Putamen (tissue), 1 donor: ENCODE data around the gene DNAAF5.
A peak's percentile ranks its signal among the peaks of the same experiment; 100 is the strongest.

ENCODE experiments used
- DNase-seq: peaks from one replicate; pipeline ENCODE4 v3.0.0-alpha.2; 2016; ENCODE audit warnings: low spot score

Gene DNAAF5

DNA sequence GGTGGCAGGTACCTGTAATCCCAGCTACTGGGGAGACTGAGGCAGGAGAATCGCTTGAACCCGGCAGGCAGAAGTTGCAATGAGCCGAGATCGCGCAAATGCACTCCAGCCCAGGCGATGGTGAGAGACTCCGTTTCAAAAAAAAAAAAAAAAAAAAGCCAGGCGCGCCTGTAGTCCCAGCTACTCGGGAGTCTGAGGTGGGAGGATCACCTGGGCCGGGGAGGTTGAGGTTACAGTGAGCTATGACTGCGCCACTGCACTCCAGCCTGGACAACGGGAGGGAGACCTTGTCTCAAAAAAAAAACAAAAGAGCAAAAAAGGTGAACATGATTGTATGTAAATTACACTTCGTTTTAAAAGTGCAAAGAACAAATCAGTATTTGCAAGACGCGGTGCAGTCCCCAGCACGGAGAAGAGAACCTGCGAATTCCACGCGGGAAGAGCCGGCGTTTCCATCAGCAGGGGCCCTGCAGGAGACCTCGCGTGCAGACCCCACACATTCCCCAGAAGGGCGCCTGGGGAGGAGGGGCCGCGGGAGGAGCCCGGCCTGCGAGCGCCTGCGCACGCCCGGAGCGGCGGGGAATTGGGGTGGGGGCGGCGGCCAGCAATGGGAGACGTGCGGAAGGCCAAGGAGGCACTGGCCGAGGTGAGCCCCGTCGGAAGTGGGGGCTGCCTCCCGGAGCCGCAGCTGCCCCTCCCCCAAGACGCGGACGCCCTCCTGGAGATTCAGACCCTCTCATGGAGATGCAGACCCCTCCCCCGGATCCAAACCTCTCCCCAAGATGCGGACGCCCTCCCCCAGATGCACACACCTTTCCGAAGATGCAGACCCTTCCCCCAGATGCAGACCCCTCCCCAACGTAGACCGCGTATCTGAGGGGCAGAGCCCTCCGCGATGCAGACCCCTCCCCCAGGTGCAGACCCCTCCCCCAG is 89.1 kb downstream of the DNAAF5 start:
- no peak for DNase-seq

DNA sequence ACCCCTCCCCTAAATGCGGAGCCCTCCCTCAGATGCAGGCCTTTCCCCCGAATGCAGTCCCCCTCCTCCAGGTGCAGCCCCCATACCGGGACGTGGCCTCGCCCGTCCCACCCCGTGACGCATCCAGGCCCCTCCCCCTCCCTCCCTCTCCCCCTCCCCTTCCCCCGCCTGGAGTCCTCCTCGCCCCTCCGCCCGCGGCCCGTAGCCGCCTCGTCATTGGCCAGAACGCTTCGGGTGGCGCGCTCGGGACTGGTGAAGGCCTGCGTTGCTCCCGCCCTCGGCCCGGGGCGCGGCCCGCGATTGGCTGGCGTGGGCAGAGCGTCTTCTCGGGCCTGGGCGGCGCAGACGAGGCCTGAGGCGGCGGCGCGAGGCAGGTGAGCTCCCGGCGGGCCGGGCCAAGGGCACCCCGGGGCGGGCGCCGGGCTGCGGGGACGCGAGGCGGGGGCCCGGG is 89.8 kb downstream of the DNAAF5 start:
- peak; percentile 97 for DNase-seq

DNA sequence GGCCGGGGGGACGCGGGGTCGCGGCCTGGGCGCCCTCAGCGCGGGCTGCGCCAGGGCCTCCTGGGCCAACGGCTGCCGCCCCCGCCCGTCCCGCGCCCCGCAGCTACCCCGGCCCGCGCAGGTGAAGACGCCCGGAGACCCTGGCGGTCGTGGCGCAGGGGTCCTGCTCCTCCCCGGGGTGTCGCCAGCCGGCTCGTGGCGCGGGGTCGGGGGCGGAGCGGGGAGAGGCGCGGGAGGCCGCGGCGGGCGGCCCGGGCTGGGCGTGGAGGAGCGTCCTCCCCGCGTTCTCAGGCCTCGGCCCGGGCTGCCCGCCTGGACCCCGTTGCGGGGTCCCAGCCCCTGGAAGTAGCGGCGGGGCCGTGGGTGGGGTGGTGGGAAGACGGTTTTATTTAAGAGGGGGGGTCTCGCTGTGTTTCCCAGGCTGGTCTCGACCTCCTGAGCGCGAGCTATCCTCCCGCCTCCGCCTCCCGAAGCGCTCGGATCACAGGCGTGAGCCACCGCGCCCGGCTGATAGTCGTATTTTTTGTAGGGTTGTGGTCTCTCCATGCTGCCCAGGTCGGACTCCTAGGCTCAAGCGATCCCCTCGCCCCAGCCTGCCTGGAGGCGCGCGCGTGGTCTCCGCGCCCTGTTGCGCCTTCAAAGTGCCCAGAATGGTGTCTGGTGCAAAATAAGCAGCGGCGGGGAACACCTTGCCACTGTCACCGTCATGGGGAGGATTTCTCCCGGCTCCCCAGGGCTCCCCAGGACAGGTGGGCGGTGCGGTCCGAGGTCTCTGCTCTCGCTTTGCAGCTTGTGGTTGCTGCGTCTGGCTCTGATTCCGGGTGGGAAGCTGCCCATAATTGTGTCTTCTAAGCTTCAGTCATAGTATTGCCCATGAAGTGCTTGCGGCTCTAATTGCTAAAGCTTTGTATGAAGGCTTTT is 90.5 kb downstream of the DNAAF5 start:
- no peak for DNase-seq

DNA sequence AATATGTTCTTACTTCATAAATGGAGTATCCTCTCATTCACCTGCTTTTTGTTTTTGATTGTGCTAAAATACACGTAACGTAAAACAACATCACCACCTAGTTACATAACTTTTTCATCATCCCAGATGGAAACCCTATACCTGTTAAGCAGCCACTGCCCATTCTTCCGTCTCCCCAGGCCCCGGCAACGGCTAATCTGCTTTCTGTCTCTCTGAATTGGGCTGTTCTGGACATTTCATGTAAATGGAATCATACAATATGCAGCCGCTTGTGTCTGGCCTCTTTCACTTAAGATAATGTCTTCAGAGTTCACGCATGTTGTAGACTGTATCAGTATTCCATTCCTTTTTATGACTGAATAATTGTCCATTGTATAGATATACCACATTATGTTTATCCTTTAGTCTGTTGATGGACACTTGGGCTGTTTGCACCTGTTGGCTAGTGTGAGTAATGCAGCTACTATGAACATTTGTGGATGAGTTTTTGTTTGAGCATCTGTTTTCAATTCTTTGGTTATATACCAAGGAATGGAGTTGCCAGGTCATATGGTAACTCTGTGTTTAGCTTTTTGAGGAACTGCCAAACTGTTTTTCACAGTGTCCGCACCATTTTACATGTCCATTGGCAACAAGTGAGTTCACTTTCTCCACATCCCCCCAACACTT is 91.7 kb downstream of the DNAAF5 start:
- DNase-seq: no peak

DNA sequence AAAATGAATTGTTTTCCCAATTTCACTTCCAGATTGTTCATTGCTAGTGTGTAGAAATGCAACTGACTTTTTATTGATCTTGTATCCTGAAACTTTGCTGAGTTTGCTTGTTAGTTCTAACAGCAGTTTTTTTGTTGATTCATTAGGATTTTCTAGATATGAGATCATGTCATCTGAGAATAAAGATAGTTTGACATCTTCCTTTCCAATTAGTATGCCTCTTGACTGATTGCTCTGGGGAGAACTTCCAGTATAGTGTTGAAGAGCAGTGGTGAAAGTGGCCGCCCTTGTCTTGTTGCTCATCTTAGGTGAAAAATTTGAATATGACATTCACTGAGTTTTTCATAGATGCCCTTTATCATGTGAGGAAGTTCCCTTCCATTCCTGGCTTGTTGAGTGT is 93.8 kb downstream of the DNAAF5 start:
- DNase-seq: no peak

DNA sequence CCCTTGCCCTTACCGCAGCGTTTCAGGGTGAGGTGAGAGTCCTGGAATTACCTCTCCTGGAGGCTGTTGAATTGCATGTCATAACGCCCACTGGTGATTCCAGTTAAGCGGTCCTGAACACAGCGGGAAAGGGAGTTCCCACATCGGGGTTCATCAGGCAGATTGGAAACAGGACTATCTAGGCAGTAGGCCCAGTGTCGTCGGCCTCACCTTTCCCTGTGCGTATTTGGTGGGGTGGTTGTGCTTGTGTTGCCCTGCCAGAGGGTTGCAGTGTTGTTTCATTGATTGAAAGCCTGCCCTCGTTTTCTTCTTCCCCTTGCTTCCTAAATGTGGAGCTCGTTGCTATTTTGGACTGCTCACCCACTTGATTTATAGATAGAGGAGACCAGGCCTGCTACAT is 95.2 kb downstream of the DNAAF5 start:
- DNase-seq: no peak

DNA sequence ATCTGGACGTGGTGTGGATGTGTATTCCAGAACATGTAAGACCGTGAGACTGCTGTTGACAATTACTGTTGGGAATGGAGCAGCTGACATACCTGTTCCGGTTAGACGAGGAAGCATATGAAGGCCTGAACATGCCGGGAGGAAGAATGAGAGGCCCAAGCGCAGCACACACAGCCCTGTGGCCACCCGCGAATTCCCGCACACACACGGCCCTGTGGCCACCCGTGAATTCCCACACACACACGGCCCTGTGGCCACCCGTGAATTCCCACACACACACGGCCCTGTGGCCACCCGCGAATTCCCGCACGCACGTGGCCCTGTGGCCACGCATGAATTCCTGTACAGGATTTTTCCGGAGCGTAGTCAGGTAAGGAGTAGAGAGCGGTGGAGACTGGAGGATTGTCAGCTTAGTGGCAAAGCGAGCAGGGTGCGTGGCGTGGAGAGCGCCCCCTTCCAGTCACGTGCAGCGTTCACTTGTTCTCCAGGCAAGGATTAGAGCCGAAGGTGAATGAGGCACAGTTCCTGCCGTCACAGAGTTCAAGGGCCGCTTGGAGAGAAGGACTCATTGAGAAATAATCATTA is 96.3 kb downstream of the DNAAF5 start:
- DNase-seq: no peak

DNA sequence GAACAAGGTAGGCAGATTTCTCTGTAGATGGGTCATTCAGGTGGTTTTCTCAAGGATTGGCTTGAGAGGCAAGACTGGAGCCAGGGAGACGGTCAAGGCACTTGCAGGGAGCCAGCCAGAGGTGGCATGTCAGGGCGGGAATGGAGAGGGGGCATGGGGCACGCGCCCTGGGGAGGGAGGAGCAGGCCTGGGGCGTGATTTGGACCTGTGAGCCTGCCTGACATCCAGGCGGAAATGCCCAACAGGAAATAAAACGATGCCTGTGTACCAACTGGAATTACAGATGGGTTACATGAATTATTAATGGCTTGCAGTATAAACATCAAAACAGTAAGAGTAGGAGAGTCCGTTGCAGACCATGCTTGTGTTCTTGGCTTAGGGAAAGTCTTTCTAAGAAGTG is 97.2 kb downstream of the DNAAF5 start:
- no peak for DNase-seq

DNA sequence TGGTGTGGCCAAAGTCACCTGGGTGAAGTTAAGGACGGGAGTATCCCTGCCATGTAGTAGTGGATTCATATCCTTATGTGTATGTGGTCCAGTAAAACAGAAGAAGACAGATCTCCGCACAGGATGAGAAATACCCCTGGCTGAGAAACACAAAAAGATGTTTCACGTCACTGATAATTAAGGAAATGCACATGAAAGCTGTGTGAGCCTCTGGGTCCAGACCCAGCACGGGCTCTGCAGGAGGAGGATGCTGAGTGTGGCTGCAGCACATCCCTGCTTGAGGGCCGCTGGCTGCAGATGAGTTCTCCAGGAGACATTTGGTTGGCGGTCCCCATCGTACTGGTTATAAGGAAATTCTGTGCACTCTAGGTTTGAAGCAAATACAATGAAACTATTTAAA is 97.6 kb downstream of the DNAAF5 start:
- DNase-seq: no peak

DNA sequence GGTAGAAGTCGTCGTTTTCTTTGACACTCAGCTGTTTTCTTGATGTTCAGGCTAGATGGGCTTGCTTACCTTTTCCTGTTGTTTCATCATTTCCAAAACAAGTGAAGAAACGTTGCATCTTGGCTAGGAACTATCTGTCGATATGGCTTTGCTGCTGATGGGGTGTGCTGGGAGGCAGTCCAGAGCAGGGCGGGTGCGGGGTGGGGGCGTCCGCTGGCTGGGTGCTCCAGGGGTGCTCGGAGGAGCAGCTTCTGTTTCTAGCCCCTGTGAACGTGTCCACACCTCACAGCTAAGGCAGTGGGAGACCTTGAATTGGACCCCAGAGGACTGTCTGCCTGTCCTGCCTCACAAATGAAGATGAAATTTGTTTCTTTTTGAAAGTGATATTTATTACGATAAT is 98.2 kb downstream of the DNAAF5 start:
- no peak for DNase-seq

DNA sequence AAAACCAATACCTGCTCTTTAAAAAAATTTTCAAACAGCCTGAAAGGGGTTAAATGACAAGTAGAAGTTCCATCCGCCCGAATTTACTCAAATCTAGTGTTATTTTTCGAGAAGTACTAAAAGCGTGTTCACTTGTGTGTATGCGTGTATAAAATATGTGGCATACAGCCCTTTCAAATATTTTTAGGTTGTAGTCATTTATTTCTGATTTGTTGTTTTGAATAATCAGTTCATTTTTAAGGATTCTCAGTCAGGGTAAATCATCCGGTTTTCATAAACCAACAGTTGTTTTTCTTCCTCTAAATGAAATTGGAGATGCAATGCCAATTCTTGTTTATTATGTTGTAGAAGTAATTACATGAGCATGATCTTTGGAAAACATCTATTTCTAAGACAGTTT is 98.9 kb downstream of the DNAAF5 start:
- no peak for DNase-seq

DNA sequence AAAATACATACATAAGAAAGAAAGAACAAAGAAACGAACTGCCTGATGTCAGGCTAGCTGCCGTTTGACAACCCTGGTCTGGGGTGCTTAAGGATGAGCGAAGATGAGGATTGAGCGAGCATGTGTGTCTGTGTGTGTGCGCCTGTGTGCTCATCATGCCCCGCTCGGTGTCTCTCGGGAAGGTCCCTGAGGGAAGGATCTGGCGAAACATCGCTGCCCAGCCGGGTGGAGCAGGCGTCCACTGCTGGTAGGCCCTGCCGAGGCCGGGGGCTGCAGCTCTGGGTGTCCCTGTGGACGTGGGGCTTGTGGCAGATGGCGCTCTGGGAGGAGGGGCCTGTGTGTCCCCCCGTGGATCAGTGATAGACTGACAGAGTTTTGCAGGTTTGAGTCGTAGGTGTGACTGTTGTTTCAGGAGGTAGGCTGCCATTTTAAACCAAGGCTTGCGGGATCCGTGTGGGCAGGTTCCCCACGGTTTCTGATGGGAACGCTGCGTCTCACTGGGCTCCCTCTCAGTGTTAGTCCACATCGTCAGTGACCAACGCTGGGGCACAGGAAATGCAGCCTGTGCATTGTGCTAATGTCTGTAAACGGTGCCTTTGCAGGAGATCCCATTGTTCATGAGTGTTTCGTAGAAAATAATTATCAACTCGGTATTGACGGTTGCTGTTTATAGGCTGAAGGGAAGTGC is 99.9 kb downstream of the DNAAF5 start:
- DNase-seq: no peak

DNA sequence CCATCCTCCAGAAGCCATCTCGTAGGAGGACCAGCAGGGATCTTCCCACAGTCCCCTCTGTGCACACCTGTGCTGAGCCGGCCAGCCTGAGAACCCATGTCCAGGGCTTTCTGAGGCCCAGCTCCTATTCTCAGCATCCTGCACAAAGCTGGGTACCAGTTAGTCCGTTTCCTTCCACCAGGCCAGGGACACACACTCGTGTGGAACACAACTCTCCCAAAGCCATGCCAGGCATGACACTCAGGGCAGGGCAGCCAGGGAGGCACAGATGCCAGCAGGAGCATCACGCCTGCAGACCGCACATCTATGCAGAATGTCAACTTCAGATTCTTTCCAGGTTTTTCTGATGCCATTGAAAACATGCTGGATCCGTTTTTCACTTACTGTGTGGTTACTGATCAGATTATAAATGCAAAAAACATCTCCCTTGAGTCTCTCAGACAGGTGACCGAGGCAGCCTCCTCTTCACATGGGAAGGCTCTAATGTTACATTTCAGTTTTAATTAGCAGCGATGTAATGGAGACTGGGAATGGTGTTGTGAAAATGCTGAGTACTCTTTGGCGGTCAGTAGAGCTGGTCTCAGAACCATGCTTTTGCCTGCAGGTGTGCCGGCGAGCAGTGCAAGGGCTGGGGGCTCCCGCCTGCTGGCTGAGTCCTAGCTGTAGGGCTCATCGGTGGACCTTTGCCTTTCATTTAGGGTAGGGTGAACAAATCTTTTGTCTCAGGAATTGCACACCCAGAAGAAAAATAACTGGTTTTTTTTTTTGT is 102.5 kb downstream of the DNAAF5 start:
- DNase-seq: no peak

DNA sequence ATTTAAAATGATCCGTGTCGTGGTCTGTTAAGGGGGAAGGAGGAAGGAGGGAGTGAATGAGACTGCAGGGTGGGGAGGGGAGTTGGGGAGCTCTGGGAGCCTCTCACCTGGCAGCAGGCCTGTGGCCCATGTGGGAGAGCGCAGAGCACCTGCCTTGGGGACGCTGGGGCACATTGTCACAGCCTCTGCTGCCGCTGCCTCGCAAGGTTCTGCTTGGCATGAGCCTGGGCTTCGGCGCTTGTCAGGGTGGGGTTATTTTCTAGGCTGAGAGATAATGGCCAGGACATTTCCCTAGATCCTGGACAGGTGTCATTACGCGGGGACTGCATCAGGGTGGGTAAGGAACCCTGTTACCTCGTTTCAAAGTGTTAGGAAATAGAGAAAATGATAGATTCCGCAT is 103.6 kb downstream of the DNAAF5 start:
- DNase-seq: no peak

DNA sequence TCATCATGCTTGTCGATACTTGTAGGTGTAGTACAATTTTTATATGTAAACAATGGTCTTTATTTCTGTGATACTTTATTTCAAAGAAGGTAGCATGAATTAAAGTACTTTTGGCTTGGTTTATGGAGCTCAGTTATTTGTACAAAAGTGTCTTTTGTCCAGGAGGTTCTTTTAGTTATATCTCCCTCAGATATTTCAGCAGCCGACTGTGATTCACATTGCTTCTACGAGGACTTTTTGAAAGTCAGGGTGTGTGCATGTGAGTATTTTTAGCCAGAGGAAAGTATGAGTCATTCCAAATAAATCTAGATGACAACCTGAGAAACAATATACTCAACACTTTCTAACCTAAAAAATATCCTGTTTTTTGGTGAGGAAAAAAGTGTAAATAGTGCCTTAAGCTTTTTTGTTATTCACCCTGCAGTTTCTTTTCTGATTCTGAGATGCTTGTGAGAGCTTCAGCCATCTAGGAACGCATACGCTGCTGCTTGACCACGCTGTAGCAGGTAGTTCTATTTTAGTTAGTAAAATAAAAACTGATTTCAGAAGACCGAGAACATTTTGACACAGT is 105.2 kb downstream of the DNAAF5 start:
- DNase-seq: no peak

DNA sequence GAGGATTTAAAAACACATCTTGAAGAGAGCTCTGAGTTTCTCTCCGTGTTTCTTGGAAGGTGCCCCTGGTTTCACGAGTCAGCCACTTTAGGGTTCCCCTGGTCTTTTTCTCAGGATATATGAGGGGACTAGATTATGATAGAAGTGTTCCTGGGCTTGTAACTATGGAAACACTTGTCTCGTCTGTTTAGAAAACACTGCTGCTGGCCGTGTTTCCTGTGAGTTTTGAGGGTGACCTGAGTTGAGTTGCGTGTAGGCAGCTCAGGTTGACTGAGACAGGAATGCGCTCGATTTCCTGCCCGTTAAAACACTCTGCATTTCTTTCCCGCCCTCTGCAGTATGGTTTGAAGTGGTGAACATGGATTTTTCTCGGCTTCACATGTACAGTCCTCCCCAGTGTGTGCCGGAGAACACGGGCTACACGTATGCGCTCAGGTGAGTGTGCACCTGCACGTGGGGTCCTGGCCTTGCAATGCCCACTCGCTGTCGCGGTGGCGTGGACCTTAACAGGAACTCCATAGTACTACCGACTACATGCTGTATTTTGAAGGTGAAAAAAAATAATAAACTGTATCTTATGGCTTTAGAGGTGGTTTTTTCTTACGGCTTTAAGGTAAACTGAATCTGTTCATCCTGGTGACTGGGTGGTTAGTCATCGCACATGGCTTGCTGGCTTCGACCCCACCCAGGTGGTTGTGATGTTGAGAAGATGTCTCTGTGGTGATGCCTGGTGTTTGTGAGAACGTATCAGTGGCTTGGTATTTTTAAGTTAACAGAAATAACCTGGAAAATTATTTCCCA is 105.9 kb downstream of the DNAAF5 start, which contains the start of gene SUN1:
SUN1 (plus strand) TSS at position 310 of the 801 bp plus-strand sequence; CDS start at position 359, 49 bp downstream.
- no peak for DNase-seq

DNA sequence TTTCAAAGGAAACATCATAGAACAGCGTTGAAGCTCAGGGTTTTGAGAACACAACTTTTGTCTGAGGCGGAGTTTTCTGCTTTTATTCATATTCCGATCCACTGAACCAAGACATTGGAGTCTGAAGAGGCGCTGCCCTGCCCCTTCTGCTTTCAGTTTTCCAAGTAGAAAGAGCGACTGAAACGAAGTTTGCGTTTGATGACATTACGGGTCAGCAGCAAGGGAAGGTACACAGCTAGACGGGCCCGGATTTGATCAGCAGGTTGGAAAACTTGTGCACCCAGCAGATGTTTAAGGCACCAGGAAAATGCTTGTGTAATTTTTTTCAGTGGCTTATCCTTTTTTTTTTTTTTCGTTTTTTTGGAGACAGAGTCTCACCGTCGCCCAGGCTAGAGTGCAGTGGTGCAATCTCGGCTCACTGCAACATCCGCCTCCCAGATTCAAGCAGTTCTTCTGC is 106.5 kb downstream of the DNAAF5 start:
- DNase-seq: no peak

DNA sequence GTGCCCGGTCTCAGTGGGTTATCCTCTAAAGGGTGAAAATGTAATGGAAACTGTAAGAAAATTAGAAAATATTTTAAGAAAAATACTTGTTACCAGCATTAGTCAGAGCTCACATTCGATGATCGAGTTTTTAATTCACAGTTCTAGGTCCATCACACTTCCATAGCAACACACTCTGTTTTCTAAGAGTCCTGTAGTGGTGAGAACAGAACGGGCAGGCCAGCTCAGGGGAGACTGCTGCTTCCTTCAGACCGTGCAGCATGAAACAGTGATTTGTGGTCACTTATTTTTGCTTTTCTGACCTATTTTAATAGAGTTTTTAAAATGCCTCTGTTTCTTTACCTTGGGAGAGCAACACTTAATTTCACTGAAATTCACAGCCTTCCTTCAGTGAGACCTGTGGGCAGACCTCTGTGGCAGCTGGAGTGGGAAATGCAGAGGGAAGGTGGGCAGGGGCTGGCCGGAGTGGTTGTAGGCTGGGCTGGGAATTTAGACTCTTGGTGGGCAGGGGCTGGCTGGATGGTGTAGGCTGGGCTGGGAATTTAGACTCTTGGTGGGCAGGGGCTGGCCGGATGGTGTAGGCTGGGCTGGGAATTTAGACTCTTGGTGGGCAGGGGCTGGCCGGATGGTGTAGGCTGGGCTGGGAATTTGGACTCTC is 107.2 kb downstream of the DNAAF5 start:
- DNase-seq: no peak

DNA sequence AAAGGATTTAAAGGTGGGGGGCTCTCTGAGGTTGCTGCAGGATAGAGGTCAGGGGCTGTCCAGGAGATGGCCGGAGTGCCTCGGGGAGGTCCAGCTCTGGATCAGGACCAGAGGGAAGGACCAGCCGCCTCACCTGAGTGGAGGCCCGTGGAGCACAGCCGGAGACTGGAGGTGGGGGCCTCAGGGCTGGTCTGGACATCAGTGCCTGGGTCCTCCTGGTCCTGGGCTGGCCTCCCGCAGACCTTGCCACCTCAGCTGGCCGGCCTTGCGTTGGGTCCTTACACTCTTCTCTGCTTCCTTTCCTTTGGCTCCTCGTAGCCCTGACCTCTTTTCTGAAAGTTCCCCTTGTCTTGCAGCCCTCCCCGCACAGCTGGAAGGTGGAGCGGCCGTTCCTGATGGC is 107.8 kb downstream of the DNAAF5 start:
- no peak for DNase-seq
